C4-2B (cell line): ENCODE data around the gene AXIN1.

Source experiments
- CTCF ChIP-seq: fragments of 450-650 bp; conservative IDR thresholded peaks from 2 replicates; pipeline ENCODE4 v1.5.1; 2017; ENCODE audit warnings: mild to moderate bottlenecking
- ZFX ChIP-seq: fragments of 450-650 bp; IDR thresholded peaks from 2 replicates; pipeline ENCODE4 v1.6.1; 2017

GRCh38 chr16:381789-382717 lies 29.5 kb upstream of the AXIN1 start, which contains the start of gene PGAP6:
- TF ChIP-seq CTCF (no peak), ZFX (no peak)
